ENCODE data around the gene PCK2. TPM values are rescaled to one million over a fixed set of nuclear protein-coding genes. Genes with fewer than 3 reads are reported as not detected.

Gene PCK2
- total and polyA plus RNA-seq, 2 of the 13 experiments (the other 11 are each of a cell fraction or from before 2014, with no cell fraction given) = 129 to 272 TPM

- TF ChIP-seq THAP11 (CRISPR knock-in tag; IDR thresholded peaks at IDR 0.05) (peak; percentile 55; the same call in 1 of the 2 replicates), ZFP36L1 (CRISPR knock-in tag; IDR thresholded peaks at IDR 0.05) (no peak), AKAP8 (CRISPR knock-in tag; IDR thresholded peaks at IDR 0.05) (peak; percentile 87; the same call in 1 of the 2 replicates), THRA (CRISPR knock-in tag; IDR thresholded peaks at IDR 0.05; ENCODE audit: borderline replicate concordance) (no peak), ZNF331 (CRISPR knock-in tag; IDR thresholded peaks at IDR 0.05) (no peak), ARNT (IDR thresholded peaks at IDR 0.05) (no peak), ZNF383 (CRISPR knock-in tag; IDR thresholded peaks at IDR 0.05; ENCODE audit: borderline replicate concordance) (no peak), KDM1A (CRISPR knock-in tag; IDR thresholded peaks at IDR 0.05) (no peak), GABPA (IDR thresholded peaks at IDR 0.05; ENCODE audit: low read depth, low read length) (no peak), GABPA (CRISPR knock-in tag; IDR thresholded peaks at IDR 0.05; ENCODE audit: low read depth) (no peak), ZFX (CRISPR knock-in tag; IDR thresholded peaks at IDR 0.05; ENCODE audit: low read depth) (no peak), U2AF1 (optimal IDR thresholded peaks at IDR 0.05; ENCODE audit: low read depth, low read length) (no peak), PHB2 (IDR thresholded peaks at IDR 0.05; ENCODE audit: partially characterized antibody) (no peak), ZNF670 (CRISPR knock-in tag; IDR thresholded peaks at IDR 0.05; ENCODE audit: borderline replicate concordance) (no peak), ZBTB44 (CRISPR knock-in tag; IDR thresholded peaks at IDR 0.05) (no peak), AKNA (CRISPR knock-in tag; IDR thresholded peaks at IDR 0.05; ENCODE audit: borderline replicate concordance) (no peak), ZNF18 (CRISPR knock-in tag; IDR thresholded peaks at IDR 0.05; ENCODE audit: insufficient replicate concordance) (no peak), WIZ (CRISPR knock-in tag; IDR thresholded peaks at IDR 0.05) (peak; percentile 24; the same call in 1 of the 2 replicates), E2F5 (CRISPR knock-in tag; conservative IDR thresholded peaks at IDR 0.05) (no peak), GTF2F1 (IDR thresholded peaks at IDR 0.05; ENCODE audit: low read length) (no peak), TBP (CRISPR knock-in tag; IDR thresholded peaks at IDR 0.05) (0 out of 2 replicates have a peak, but pooled peaks have one; percentile 69)
Observed at GRCh38 chr14:24096545-24097181, 2.6 kb downstream of the PCK2 start (continued).
